Measurements from ENCODE around the gene ALG3.

DNA sequence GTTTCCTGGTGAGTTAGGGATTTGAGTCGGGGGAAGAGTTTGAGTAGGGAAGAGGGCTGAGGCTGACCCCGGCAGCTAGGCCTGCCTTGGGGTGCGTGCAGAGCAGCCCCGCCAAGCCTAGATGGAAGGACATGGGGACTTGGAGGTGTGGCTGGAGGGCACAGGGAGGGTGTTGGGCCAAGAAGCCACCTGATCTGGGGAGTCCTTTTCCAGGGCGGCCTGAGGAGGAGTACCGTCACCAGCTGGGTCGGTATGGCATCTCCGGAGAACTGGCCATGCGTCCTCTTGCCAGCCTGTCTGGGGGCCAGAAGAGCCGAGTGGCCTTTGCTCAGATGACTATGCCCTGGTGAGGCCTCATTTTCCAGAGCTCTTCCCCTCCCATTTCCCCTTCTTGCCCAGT, 55.9 kb downstream of the ALG3 start:
- TF ChIP-seq TAF1 (IDR thresholded peaks at IDR 0.05; ENCODE audit: low read depth, low read length): no peak
- no peak for TF ChIP-seq POLR2A (IDR thresholded peaks at IDR 0.05; ENCODE audit: low read depth, low read length)
- no peak for TF ChIP-seq SPI1 (IDR thresholded peaks at IDR 0.05; ENCODE audit: low read depth, low read length)
